ENCODE results near the gene DDX31. TPM values are rescaled to one million over a fixed set of nuclear protein-coding genes. Genes with fewer than 3 reads are reported as not detected.

The DDX31 gene
- polyA plus RNA-seq, 1 donor = 12.3 TPM

DNA sequence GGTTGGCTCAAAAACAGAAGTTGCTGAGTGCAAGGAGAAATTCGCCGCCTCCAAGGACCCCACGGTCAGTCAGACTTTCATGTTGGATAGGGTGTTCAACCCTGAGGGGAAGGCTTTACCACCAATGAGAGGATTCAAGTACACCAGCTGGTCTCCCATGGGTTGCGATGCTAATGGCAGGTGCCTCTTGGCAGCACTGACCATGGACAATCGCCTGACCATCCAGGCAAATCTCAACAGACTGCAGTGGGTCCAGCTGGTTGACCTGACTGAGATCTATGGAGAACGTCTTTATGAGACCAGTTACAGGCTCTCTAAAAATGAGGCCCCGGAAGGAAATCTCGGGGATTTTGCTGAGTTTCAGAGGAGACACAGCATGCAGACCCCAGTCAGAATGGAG is 8.2 kb upstream of the DDX31 start:
- Histone ChIP-seq H3K27me3 (ENCODE audit: control insufficient read depth, insufficient read depth, low read length) (no peaks in the 10 kb centered on the region), H3K4me3 (ENCODE audit: low read length) (no peak overlapping the region), H3K4me1 (ENCODE audit: control insufficient read depth, insufficient read depth, low read length) (no peaks in the 10 kb centered on the region), H3K27ac (ENCODE audit: low read length) (no peak overlapping the region), H3K36me3 (ENCODE audit: control insufficient read depth, insufficient read depth, low read length) (peaks cover 21% of the 10 kb centered on the region), H3K9me3 (ENCODE audit: control insufficient read depth, low read depth, low read length) (no peaks in the 10 kb centered on the region)
- DNase-seq = no peak
- no CpG with 5 or more reads among the region's 8 CpGs for WGBS (ENCODE audit: insufficient coverage, low lambda C conversion rate)

DNA sequence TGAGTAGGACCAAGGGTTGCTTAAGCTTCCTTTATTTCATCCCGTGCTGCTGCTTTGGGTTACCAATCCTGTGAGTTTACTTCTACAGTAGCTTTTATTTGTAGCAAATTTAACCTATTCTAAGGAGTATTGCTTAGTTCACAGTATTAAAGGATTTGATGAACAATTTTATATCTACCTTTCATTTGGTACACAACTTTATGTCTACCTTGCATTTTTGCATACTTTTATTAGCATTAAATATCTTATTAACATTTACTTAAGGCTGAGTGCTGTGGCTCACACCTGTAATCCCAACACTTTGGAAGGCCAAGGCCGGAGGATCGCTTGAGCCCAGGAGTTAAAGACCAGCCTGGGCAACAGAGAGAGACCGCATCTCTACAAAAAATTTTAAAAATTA is 4.7 kb upstream of the DDX31 start:
- no peaks in the 10 kb centered on the region for H3K9me3 ChIP-seq (ENCODE audit: control insufficient read depth, low read depth, low read length)
- no peak overlapping the region for H3K27ac ChIP-seq (ENCODE audit: low read length)
- no peak for DNase-seq
- H3K4me1 ChIP-seq (ENCODE audit: control insufficient read depth, insufficient read depth, low read length) = peaks cover 10% of the 10 kb centered on the region
- H3K36me3 ChIP-seq (ENCODE audit: control insufficient read depth, insufficient read depth, low read length) = peaks cover 16% of the 10 kb centered on the region
- H3K27me3 ChIP-seq (ENCODE audit: control insufficient read depth, insufficient read depth, low read length) = no peaks in the 10 kb centered on the region
- WGBS (ENCODE audit: insufficient coverage, low lambda C conversion rate) = no CpG with 5 or more reads among the region's 4 CpGs
- no peak overlapping the region for H3K4me3 ChIP-seq (ENCODE audit: low read length)

DNA sequence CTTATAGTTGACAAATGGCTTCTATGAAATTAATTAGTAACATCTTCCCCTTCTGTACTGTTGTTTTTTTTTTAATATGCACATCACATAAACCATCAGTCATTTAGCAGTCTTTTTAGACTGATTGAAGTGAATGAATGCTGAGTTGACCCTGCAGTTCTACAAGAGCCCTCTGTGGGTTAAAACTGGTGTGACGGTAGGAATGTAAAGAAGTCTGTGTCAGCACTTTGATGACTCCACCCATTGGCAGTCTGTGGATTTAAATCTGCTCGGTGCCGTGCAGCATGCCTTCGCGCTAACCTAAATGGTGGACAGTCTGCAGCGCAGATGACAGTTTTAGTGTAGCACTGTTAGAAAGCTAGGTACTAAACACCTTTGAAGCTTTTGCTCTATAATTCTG is 3.6 kb upstream of the DDX31 start:
- Histone ChIP-seq H3K4me3 (ENCODE audit: low read length) (no peak overlapping the region), H3K27ac (ENCODE audit: low read length) (no peak overlapping the region), H3K36me3 (ENCODE audit: control insufficient read depth, insufficient read depth, low read length) (peaks cover 5% of the 10 kb centered on the region), H3K4me1 (ENCODE audit: control insufficient read depth, insufficient read depth, low read length) (peaks cover 10% of the 10 kb centered on the region), H3K27me3 (ENCODE audit: control insufficient read depth, insufficient read depth, low read length) (no peaks in the 10 kb centered on the region), H3K9me3 (ENCODE audit: control insufficient read depth, low read depth, low read length) (no peaks in the 10 kb centered on the region)
- DNase-seq = peak; percentile 10 to 12
- no CpG with 5 or more reads among the region's 6 CpGs for WGBS (ENCODE audit: insufficient coverage, low lambda C conversion rate)

DNA sequence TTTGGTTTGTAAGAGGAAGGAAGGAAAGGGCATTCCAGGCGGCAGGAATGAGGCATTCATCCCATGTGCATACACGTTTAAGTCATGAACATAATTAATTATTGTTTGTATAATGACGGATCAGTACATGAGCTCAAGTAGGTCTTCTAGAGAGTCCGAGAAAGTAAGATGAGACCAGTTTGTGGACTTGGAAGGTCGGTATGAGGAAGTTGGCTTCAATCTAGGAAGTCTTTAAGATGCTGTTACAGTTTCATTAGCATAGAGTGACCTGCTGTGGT is 2.6 kb upstream of the DDX31 start:
- no peak overlapping the region for H3K4me3 ChIP-seq (ENCODE audit: low read length)
- peaks cover 10% of the 10 kb centered on the region for H3K4me1 ChIP-seq (ENCODE audit: control insufficient read depth, insufficient read depth, low read length)
- WGBS (ENCODE audit: insufficient coverage, low lambda C conversion rate) = 65% methylated on average over 5 of the region's 5 CpGs
- no peak for DNase-seq
- H3K27me3 ChIP-seq (ENCODE audit: control insufficient read depth, insufficient read depth, low read length) = no peaks in the 10 kb centered on the region
- no peak overlapping the region for H3K27ac ChIP-seq (ENCODE audit: low read length)
- no peaks in the 10 kb centered on the region for H3K9me3 ChIP-seq (ENCODE audit: control insufficient read depth, low read depth, low read length)
- no peaks in the 10 kb centered on the region for H3K36me3 ChIP-seq (ENCODE audit: control insufficient read depth, insufficient read depth, low read length)

DNA sequence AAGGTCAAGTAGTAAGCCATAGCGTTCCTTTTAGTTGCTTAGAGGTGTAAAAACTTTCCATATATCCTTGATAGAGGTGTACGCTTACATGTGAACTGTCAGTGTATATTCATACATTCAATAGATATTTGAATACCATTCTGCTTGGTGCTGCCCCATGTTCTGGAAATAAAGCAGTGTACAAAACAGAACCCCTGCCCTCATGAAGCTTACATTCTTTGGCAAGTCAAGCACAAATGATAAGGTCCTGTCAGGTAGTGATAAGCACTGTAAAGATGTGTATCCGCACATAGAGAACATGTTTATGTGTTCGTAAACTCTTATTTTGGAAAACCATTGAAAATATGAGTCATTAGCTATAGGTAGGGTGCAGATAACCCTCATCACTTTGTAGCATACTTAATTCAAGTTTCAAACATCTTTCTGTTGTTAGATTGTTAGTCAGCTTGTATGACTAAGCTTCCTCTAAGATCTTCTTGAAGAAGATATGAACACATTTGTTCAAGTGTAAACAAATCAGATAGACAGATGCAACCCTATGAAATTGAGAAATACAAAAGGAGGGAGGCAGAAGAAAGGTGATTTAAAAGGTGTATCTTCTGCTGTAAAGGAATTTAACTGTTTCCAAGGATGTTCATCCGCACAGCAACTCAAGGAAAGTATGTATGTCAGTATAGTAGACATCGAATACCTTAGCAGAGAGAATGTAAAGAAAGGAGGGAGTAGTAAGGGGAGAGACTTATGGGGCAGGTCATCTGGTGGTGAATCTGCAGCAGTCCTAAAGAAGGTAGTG is 2.0 kb upstream of the DDX31 start:
- no peak for DNase-seq
- Histone ChIP-seq H3K27me3 (ENCODE audit: control insufficient read depth, insufficient read depth, low read length) (no peaks in the 10 kb centered on the region), H3K27ac (ENCODE audit: low read length) (no peak overlapping the region), H3K4me3 (ENCODE audit: low read length) (peak overlapping the region; percentile 100), H3K9me3 (ENCODE audit: control insufficient read depth, low read depth, low read length) (no peaks in the 10 kb centered on the region), H3K36me3 (ENCODE audit: control insufficient read depth, insufficient read depth, low read length) (no peaks in the 10 kb centered on the region), H3K4me1 (ENCODE audit: control insufficient read depth, insufficient read depth, low read length) (peaks cover 10% of the 10 kb centered on the region)
- 100% methylated on average over 3 of the region's 6 CpGs for WGBS (ENCODE audit: insufficient coverage, low lambda C conversion rate)

DNA sequence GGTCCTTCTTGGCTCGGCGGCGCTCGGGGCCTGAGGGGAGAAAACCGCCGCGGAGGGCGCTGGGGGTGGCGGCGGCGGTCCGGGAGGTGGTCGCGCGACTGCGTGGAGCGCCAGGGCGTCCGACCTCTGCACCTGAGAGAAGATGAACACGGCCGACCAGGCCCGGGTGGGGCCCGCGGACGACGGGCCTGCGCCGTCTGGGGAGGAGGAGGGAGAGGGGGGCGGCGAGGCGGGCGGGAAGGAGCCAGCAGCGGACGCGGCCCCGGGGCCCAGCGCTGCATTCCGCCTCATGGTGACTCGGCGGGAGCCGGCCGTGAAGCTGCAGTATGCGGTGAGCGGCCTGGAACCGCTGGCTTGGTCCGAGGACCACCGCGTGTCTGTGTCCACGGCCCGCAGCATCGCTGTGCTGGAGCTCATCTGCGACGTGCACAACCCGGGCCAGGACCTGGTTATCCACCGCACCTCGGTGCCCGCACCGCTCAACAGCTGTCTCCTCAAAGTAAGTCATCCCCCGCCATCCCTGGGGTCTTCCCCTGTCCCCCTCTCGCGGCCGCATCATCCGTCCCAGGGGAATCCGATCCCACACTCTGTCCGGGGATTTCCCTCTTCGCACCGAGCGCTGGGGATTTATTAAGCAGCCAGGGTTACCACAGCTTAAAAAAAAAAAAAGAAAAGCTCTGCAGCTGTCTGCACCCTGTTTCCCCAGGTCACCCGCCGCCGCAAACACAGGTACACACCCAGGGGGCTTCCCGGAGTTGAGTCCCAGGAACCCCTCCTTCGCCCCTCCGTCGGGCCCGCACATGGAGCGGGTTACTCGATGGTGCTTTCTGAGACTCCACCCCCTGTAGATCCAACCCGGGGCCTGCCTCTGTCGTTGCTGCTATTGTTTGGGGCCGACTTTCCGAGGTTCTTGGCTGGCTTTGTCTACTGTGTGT is 941 bp upstream of the DDX31 start, which contains the start of gene GTF3C4:
GTF3C4 (plus strand) TSS at position 8 of the 935 bp plus-strand sequence; CDS start at position 143, 135 bp downstream.
- Histone ChIP-seq H3K27me3 (ENCODE audit: control insufficient read depth, insufficient read depth, low read length) (no peaks in the 10 kb centered on the region), H3K27ac (ENCODE audit: low read length) (peak within 1 kb of the TSS; percentile 100), H3K4me1 (ENCODE audit: control insufficient read depth, insufficient read depth, low read length) (peaks cover 10% of the 10 kb centered on the region), H3K36me3 (ENCODE audit: control insufficient read depth, insufficient read depth, low read length) (no peaks in the 10 kb centered on the region), H3K4me3 (ENCODE audit: low read length) (peak within 1 kb of the TSS; percentile 100), H3K9me3 (ENCODE audit: control insufficient read depth, low read depth, low read length) (no peaks in the 10 kb centered on the region)
- peak in 1 of 2 donors; percentile 74 for DNase-seq
- WGBS (ENCODE audit: insufficient coverage, low lambda C conversion rate) = no CpG with 5 or more reads among the region's 82 CpGs

DNA sequence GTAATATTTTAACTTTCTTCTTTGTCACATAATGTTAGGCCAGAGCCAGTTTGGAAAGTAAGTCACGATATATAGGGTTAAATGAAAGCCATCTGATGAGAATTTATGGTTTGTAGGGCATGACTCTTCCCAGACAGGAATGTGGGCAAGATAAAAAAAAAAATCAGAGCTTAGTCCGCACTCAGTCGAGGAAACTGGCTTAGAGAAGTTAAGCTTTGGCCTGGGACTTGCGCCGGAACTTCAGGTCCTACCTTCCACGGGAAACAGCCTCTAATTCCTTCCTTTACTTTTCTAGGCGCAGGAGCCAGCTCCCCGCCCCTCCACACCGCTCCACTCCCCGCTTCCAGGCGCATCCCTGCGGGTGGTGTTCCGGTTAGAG is 475 bp downstream of the DDX31 start:
- peaks cover 10% of the 10 kb centered on the region for H3K4me1 ChIP-seq (ENCODE audit: control insufficient read depth, insufficient read depth, low read length)
- peak in 1 of 2 donors; percentile 23 for DNase-seq
- peaks cover 2% of the 10 kb centered on the region for H3K36me3 ChIP-seq (ENCODE audit: control insufficient read depth, insufficient read depth, low read length)
- H3K27me3 ChIP-seq (ENCODE audit: control insufficient read depth, insufficient read depth, low read length) = no peaks in the 10 kb centered on the region
- WGBS (ENCODE audit: insufficient coverage, low lambda C conversion rate) = no CpG with 5 or more reads among the region's 13 CpGs
- H3K9me3 ChIP-seq (ENCODE audit: control insufficient read depth, low read depth, low read length) = no peaks in the 10 kb centered on the region
- peak overlapping the region; percentile 100 for H3K4me3 ChIP-seq (ENCODE audit: low read length)
- H3K27ac ChIP-seq (ENCODE audit: low read length) = peak overlapping the region; percentile 100

DNA sequence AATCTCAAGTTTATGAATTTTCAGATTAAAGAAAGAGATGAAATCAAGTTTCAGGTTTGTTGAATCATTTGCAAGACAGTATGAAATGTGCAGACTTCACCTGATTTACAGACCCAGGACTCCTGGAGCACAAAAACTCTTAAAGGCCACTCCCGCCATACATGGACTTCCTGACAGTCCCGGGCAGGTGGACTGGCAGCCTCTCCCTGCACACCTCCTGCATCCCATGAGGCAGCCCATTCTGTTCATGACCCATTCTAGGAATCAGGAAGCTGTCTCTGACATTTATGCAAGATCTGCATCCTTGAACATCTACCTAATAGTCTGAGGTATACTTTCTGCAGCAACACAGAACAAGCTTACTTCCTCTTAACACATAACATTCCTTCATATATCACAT is 5.9 kb downstream of the DDX31 start:
- no peak for DNase-seq
- Histone ChIP-seq H3K27ac (ENCODE audit: low read length) (no peak overlapping the region), H3K4me3 (ENCODE audit: low read length) (no peak overlapping the region), H3K4me1 (ENCODE audit: control insufficient read depth, insufficient read depth, low read length) (no peaks in the 10 kb centered on the region), H3K27me3 (ENCODE audit: control insufficient read depth, insufficient read depth, low read length) (no peaks in the 10 kb centered on the region), H3K36me3 (ENCODE audit: control insufficient read depth, insufficient read depth, low read length) (peaks cover 31% of the 10 kb centered on the region), H3K9me3 (ENCODE audit: control insufficient read depth, low read depth, low read length) (no peaks in the 10 kb centered on the region)
- WGBS (ENCODE audit: insufficient coverage, low lambda C conversion rate) = no CpG with 5 or more reads among the region's 2 CpGs

DNA sequence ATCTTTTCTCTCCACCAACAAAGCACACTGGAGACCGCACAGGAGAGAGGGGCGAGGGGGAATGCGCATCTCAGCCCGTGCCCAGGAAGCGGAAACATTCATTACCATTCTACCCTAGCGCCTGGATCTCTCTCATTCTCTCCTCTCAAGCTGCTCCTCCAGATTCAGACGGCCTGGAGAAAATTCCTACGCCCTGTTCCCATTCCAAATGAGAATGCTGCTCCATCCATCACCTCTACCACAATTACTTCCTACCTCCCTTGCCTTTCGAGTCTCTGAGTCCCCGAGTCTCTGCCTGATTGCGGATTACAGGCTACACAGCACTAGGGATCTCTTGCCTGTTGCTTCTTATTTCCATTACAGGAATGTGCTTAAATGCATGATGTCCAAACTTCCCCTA is 6.7 kb downstream of the DDX31 start:
- Histone ChIP-seq H3K9me3 (ENCODE audit: control insufficient read depth, low read depth, low read length) (no peaks in the 10 kb centered on the region), H3K36me3 (ENCODE audit: control insufficient read depth, insufficient read depth, low read length) (peaks cover 36% of the 10 kb centered on the region), H3K27ac (ENCODE audit: low read length) (no peak overlapping the region), H3K4me1 (ENCODE audit: control insufficient read depth, insufficient read depth, low read length) (no peaks in the 10 kb centered on the region), H3K27me3 (ENCODE audit: control insufficient read depth, insufficient read depth, low read length) (no peaks in the 10 kb centered on the region), H3K4me3 (ENCODE audit: low read length) (no peak overlapping the region)
- WGBS (ENCODE audit: insufficient coverage, low lambda C conversion rate) = 75% methylated on average over 2 of the region's 11 CpGs
- DNase-seq = no peak

DNA sequence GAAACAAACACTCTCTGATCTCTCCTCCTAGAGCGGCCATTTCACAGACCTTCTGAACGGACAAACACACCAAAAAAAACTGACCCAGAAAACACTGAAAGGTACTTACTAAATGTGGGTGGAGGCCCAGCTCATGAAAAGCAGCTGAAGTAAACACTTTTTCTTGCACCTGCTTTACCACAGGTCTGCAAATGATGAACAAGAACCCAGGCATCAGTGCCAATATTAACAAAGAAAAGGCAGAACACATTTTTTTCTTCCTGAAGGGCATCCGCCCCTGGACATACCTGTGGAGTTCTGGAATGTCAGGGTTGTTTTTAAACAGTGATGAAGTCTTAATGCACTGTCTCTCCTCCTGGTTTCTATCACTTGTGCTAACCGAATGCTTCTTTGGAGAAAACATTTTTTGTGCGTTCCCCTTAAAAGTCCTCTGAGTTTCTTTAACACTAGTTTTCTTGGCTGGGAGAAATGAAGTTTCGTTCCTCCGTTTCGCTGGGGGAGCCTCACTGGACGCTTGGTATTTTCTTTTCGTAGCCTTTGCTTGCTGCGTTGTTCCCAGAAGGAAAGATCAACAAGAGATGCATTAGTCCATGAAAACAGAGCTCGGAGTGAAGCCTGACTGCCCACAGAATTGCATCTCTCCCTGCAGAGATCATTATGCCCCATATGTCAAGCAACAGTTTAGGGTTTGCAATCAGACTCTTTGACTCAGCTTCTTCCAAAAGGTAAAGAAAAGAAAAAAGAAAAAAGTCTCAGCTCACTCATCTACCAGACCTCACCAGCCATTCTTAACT is 7.4 kb downstream of the DDX31 start:
- Histone ChIP-seq H3K9me3 (ENCODE audit: control insufficient read depth, low read depth, low read length) (no peaks in the 10 kb centered on the region), H3K36me3 (ENCODE audit: control insufficient read depth, insufficient read depth, low read length) (peaks cover 40% of the 10 kb centered on the region), H3K27me3 (ENCODE audit: control insufficient read depth, insufficient read depth, low read length) (no peaks in the 10 kb centered on the region), H3K27ac (ENCODE audit: low read length) (no peak overlapping the region), H3K4me3 (ENCODE audit: low read length) (no peak overlapping the region), H3K4me1 (ENCODE audit: control insufficient read depth, insufficient read depth, low read length) (no peaks in the 10 kb centered on the region)
- DNase-seq = no peak
- whole genome bisulfite sequencing (ENCODE audit: insufficient coverage, low lambda C conversion rate) = 96% methylated on average over 5 of the region's 12 CpGs
